BE2C (cell line): ENCODE measurements around the gene IWS1.

Experiments used
- DNase-seq: peaks from one replicate; pipeline ENCODE4 v3.0.0-alpha.2; 2020
- H3K27me3 ChIP-seq: fragments of 250-450 bp; sonication (Bioruptor Pico); 2 replicates; pipeline ENCODE4 v1.5.1; 2020; ENCODE audit warnings: mild to moderate bottlenecking
- H3K36me3 ChIP-seq: fragments of 250-450 bp; sonication (Bioruptor Pico); 2 replicates; pipeline ENCODE4 v1.5.1; 2020; ENCODE audit warnings: mild to moderate bottlenecking
- H3K4me1 ChIP-seq: fragments of 250-450 bp; sonication (Bioruptor Pico); 2 replicates; pipeline ENCODE4 v1.5.1; 2020
- H3K4me3 ChIP-seq: 2 replicates; pipeline ENCODE4 v1.5.1; 2011; ENCODE audit warnings: low read depth, low read length
- H3K9me3 ChIP-seq: fragments of 250-450 bp; sonication (Bioruptor Pico); 2 replicates; pipeline ENCODE4 v1.5.1; 2020
- CTCF ChIP-seq: IDR thresholded peaks from 2 replicates; pipeline ENCODE4 v1.5.1; 2012; ENCODE audit warnings: mild to moderate bottlenecking, low read depth, low read length

The IWS1 gene

DNA sequence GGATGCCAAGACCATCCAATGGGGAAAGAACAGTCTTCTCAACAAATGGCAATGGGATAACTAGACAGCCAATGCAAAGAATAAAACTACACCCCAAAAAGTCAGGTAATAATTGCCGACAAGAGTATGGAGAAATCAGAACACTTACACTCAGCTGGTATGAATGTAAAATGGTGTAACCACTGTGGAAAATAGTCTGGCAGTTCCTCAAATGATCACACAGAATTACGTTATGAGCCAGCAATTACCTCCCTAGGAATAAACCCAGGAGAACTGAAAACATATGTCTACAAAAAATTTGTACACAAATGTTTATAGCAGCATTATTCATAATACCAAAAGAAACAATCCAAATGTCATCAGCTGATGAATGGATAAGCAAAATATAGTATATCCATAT is 8.8 kb downstream of the IWS1 start:
- H3K36me3 ChIP-seq, result peaks cover 11% of the 10 kb centered on the region
- H3K27me3 ChIP-seq, result no peaks in the 10 kb centered on the region
- H3K4me1 ChIP-seq, result no peaks in the 10 kb centered on the region
- DNase-seq, result no peak
- H3K4me3 ChIP-seq, result no peak overlapping the region
- H3K9me3 ChIP-seq, result no peaks in the 10 kb centered on the region
- TF ChIP-seq CTCF, result no peak

DNA sequence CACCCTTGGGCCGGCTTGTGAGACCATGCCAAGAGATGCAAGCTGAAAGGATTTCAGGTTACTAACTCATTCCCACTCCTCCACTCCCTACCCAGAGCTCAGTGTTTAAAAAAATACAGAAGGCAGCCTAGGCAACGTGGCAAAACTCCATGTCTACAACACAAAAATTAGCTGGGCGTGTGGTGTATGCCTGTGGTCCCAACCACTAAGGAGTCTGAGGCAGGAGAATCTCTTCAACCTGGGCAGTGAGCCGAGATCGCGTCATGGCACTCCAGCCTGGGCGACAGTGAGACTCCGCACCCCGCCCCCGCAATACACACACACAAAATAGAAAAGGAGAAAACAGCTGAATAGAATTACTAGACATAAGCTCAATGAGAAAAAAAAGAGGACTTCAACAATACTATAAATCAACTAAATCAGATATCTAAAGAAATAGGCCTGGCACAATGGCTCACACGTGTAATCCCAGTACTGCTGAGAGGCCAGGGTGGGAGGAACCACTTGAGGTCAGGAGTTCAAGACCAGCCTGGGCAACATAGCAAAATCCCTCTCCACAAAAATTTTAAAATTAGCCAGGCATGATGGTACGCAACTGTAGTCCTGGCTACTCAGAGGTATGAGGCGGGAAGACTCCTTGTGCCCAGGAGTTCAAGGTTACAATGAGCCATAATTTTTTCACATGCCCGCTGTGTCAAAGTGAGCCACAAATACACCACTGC is 10.1 kb downstream of the IWS1 start:
- no peaks in the 10 kb centered on the region for H3K27me3 ChIP-seq
- TF ChIP-seq CTCF, result no peak
- no peak overlapping the region for H3K4me3 ChIP-seq
- no peaks in the 10 kb centered on the region for H3K4me1 ChIP-seq
- no peak for DNase-seq
- no peaks in the 10 kb centered on the region for H3K9me3 ChIP-seq
- peaks cover 5% of the 10 kb centered on the region; the same call in 1 of the 2 replicates for H3K36me3 ChIP-seq

DNA sequence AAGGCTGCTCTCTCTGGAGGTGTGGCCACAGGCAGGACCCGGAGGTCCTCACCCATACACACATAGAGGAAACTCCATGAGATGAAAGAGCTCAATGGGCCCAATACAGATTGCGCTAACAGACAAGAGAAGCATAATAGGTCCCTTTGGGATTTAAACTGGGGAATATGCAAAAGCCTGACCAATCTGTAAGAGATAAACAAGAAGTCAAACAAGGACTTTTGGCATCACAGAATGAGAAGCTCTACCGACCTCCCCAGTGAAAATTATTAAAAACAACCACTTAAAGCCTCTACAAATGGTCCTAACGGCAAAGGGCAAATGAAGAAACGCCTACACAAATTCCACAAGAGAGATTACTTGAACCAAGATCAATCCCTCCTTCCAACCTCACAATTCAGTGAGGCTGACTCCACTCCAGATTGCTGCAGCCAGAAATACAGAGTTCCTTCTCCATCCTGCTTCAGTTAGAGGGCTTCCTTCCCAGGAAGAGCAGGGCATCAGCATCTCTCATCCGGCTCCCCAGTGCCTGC is 10.8 kb downstream of the IWS1 start:
- no peak for DNase-seq

GRCh38 chr2:127514485-127514884 is 11.8 kb downstream of the IWS1 start:
- Histone ChIP-seq H3K27me3 (no peaks in the 10 kb centered on the region), H3K9me3 (no peaks in the 10 kb centered on the region), H3K36me3 (peaks cover 5% of the 10 kb centered on the region; the same call in 1 of the 2 replicates), H3K4me3 (no peak overlapping the region), H3K4me1 (no peaks in the 10 kb centered on the region)
- no peak for TF ChIP-seq CTCF
- DNase-seq, result no peak

More for the DNA sequence above, 10.8 kb downstream of the IWS1 start:
- H3K9me3 ChIP-seq, result no peaks in the 10 kb centered on the region
- H3K27me3 ChIP-seq, result no peaks in the 10 kb centered on the region
- no peak for TF ChIP-seq CTCF
- peaks cover 5% of the 10 kb centered on the region; the same call in 1 of the 2 replicates for H3K36me3 ChIP-seq
- H3K4me1 ChIP-seq, result no peaks in the 10 kb centered on the region
- H3K4me3 ChIP-seq, result no peak overlapping the region

DNA sequence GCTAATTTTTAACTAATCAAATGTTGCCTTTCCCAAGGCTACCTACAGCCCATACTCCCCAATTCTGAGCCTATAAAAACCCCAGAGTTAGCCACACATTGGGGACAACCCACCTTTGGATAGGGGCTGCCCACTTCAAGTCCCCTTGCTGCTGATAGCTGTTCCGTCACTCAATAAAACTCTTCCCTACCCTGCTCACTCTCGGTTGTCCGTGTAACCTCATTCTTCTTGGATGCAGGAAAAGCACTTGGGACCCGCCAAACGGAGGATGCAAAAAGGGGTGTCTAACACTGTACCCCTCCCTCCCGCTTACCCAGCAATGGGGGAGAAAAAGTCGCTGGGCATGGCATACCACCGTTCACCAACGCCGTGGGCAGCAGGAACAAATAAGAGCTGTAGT is 12.2 kb downstream of the IWS1 start:
- H3K4me1 ChIP-seq, result no peaks in the 10 kb centered on the region
- peaks cover 5% of the 10 kb centered on the region; the same call in 1 of the 2 replicates for H3K36me3 ChIP-seq
- no peaks in the 10 kb centered on the region for H3K9me3 ChIP-seq
- TF ChIP-seq CTCF, result no peak
- H3K4me3 ChIP-seq, result no peak overlapping the region
- no peak for DNase-seq
- no peaks in the 10 kb centered on the region for H3K27me3 ChIP-seq

DNA sequence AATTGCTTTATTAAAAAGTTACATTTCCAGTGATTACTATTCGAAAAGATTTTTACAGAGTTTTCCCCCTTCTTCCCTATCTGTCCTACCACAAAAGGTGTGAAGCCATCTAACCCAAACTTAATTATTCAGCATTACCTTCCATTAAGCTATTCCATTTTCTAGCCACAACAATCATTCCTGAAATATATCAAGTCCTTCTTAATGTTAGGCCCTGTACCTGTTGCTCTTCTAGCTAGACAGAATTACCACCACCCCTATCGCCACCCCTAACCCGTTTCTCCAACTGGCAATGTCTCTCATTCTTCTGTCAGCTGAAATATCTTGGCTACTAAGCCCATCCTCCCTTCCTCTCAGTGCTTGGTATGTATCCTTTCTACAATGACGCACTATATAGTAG is 13.9 kb downstream of the IWS1 start:
- no peaks in the 10 kb centered on the region for H3K9me3 ChIP-seq
- H3K36me3 ChIP-seq, result peaks cover 1% of the 10 kb centered on the region; the same call in 1 of the 2 replicates
- DNase-seq, result no peak
- TF ChIP-seq CTCF, result no peak
- H3K4me3 ChIP-seq, result no peak overlapping the region
- H3K27me3 ChIP-seq, result no peaks in the 10 kb centered on the region
- no peaks in the 10 kb centered on the region for H3K4me1 ChIP-seq
